Type B pancreatic cell (in vitro differentiated cells): Measurements from ENCODE around the gene MGMT. TPM values are rescaled to one million over a fixed set of nuclear protein-coding genes. Genes with fewer than 3 reads are reported as not detected.

ENCODE experiments used
- DNase-seq: peaks from one replicate; pipeline ENCODE4 v3.0.0; 2021; ENCODE audit warnings: mixed read lengths; ENCODE audit not compliant: unreplicated experiment; ENCODE audit errors: extremely low spot score
- H3K27ac Mint-ChIP-seq: 2 replicates; pipeline ENCODE4 v1.8.0; 2021; ENCODE audit warnings: mild to moderate bottlenecking, mixed read lengths
- H3K27me3 Mint-ChIP-seq: 2 replicates; pipeline ENCODE4 v1.8.0; 2021; ENCODE audit warnings: mixed read lengths
- H3K36me3 Mint-ChIP-seq: 2 replicates; pipeline ENCODE4 v1.8.0; 2021; ENCODE audit warnings: mixed read lengths
- H3K4me1 Mint-ChIP-seq: one replicate; pipeline ENCODE4 v1.8.0; 2021; ENCODE audit warnings: mixed read lengths; ENCODE audit not compliant: unreplicated experiment
- H3K4me3 Mint-ChIP-seq: 2 replicates; pipeline ENCODE4 v1.8.0; 2021; ENCODE audit warnings: mild to moderate bottlenecking, mixed read lengths
- H3K9me3 Mint-ChIP-seq: 2 replicates; pipeline ENCODE4 v1.8.0; 2021; ENCODE audit warnings: mixed read lengths
- total RNA-seq: library from RNA; stranded (reverse); gene quantifications from 2 replicates; pipeline ENCODE4 v1.2.1, GENCODE V29; 2021; ENCODE audit warnings: low replicate concordance
- TF ChIP-seq, protein P1 (sequence below): fragments of 200-600 bp; sonication (generic); conservative IDR thresholded peaks from 2 replicates; pipeline ENCODE4 v1.5.0; 2021; ENCODE audit warnings: antibody characterized with exemption, mild to moderate bottlenecking

Gene MGMT
- total RNA-seq, 1 donor from 2014 or later: 18.8 TPM

- Mint-ChIP-seq H3K4me3 (no peak overlapping the region), H3K9me3 (peaks cover 4% of the 10 kb centered on the region), H3K27me3 (no peaks in the 10 kb centered on the region), H3K27ac (no peak overlapping the region), H3K4me1 (no peaks in the 10 kb centered on the region), H3K36me3 (peaks cover 2% of the 10 kb centered on the region)
- TF ChIP-seq, protein P1, sequence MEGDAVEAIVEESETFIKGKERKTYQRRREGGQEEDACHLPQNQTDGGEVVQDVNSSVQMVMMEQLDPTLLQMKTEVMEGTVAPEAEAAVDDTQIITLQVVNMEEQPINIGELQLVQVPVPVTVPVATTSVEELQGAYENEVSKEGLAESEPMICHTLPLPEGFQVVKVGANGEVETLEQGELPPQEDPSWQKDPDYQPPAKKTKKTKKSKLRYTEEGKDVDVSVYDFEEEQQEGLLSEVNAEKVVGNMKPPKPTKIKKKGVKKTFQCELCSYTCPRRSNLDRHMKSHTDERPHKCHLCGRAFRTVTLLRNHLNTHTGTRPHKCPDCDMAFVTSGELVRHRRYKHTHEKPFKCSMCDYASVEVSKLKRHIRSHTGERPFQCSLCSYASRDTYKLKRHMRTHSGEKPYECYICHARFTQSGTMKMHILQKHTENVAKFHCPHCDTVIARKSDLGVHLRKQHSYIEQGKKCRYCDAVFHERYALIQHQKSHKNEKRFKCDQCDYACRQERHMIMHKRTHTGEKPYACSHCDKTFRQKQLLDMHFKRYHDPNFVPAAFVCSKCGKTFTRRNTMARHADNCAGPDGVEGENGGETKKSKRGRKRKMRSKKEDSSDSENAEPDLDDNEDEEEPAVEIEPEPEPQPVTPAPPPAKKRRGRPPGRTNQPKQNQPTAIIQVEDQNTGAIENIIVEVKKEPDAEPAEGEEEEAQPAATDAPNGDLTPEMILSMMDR: no peak
- DNase-seq: no peak
Observed at GRCh38 chr10:129570185-129570584, 103.1 kb downstream of the MGMT start.

DNA sequence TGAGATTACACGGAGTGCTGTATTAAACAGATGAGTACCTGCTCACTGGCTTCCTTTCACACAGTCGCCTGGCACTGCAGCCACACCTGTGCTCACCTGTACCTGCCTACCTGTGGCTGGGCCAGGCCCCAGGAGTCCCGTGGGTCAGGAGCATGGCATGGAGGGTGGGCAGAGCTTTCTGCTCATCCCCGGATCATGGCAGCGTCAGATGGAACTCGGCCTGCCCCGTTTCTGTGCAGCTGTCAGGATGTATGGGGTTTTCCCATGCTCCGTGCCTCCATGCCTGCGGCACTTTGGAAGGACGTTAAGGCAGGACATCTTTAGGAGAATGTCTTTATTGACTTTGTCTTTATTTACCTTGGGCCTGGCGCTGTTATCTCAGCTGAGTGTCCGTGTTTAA lies 112.2 kb downstream of the MGMT start:
- TF ChIP-seq, protein P1: no peak
- no peak overlapping the region for H3K4me3 Mint-ChIP-seq
- no peaks in the 10 kb centered on the region for H3K9me3 Mint-ChIP-seq
- H3K36me3 Mint-ChIP-seq: no peaks in the 10 kb centered on the region
- no peaks in the 10 kb centered on the region for H3K27me3 Mint-ChIP-seq
- no peak for DNase-seq
- no peak overlapping the region for H3K27ac Mint-ChIP-seq
- no peaks in the 10 kb centered on the region for H3K4me1 Mint-ChIP-seq

DNA sequence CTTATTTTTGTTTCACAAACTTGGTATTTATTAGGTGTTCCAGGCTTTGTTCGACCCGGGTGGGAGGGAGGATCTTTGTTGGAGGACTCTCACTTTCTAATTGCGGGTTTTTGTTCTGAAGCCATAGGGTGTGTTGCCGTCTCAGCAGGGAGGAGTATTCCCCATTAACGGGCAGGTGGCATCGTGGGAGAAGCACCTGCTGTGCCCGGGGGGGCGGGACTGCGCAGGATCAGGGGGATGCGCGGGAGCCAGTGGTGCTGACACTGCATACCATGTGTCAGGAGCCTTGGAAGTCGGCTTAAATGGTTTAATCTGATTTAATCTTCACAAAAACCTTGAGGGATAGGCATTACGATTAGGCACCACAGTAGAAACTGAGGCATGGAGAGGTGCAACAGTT lies 113.0 kb downstream of the MGMT start:
- H3K9me3 Mint-ChIP-seq: no peaks in the 10 kb centered on the region
- no peak overlapping the region for H3K4me3 Mint-ChIP-seq
- no peak overlapping the region for H3K27ac Mint-ChIP-seq
- H3K36me3 Mint-ChIP-seq: peaks cover 6% of the 10 kb centered on the region
- no peaks in the 10 kb centered on the region for H3K27me3 Mint-ChIP-seq
- no peak for DNase-seq
- TF ChIP-seq, protein P1: no peak
- H3K4me1 Mint-ChIP-seq: no peaks in the 10 kb centered on the region

GRCh38 chr10:129580901-129581300 lies 113.9 kb downstream of the MGMT start:
- H3K36me3 Mint-ChIP-seq: peaks cover 15% of the 10 kb centered on the region
- no peaks in the 10 kb centered on the region for H3K4me1 Mint-ChIP-seq
- no peak for DNase-seq
- TF ChIP-seq, protein P1: no peak
- no peak overlapping the region for H3K4me3 Mint-ChIP-seq
- no peaks in the 10 kb centered on the region for H3K27me3 Mint-ChIP-seq
- H3K27ac Mint-ChIP-seq: no peak overlapping the region
- peaks cover 7% of the 10 kb centered on the region for H3K9me3 Mint-ChIP-seq

GRCh38 chr10:129581827-129582411 lies 114.9 kb downstream of the MGMT start:
- no peak for DNase-seq
- H3K27me3 Mint-ChIP-seq: no peaks in the 10 kb centered on the region
- peaks cover 25% of the 10 kb centered on the region for H3K36me3 Mint-ChIP-seq
- H3K4me1 Mint-ChIP-seq: no peaks in the 10 kb centered on the region
- no peak overlapping the region for H3K27ac Mint-ChIP-seq
- H3K9me3 Mint-ChIP-seq: peaks cover 9% of the 10 kb centered on the region
- TF ChIP-seq, protein P1: no peak
- H3K4me3 Mint-ChIP-seq: no peak overlapping the region

- no peak for DNase-seq
- Mint-ChIP-seq H3K27ac (no peak overlapping the region), H3K9me3 (peaks cover 21% of the 10 kb centered on the region), H3K36me3 (peaks cover 32% of the 10 kb centered on the region), H3K27me3 (no peaks in the 10 kb centered on the region), H3K4me3 (no peak overlapping the region), H3K4me1 (no peaks in the 10 kb centered on the region)
- TF ChIP-seq, protein P1: no peak
Observed at GRCh38 chr10:129583831-129584230, 116.8 kb downstream of the MGMT start.
